Activated T-helper 2 cell treated with anti-CD3 and anti-CD28 coated beads, Interferon-gamma antibody, Interleukin-2, Interleukin-4, amounts not matched to agents 10 μg/mL and 5 μg/mL and 100 μg/mL, durations not matched to agents 14 hours and 24 hours and 36 hours (primary cell): Measurements from ENCODE around the gene AMBP. TPM values are rescaled to one million over a fixed set of nuclear protein-coding genes. Genes with fewer than 3 reads are reported as not detected.

Source experiments
- DNase-seq: peaks from one replicate; pipeline ENCODE4 v3.0.0; 2021; ENCODE audit warnings: low spot score
- H3K27ac Mint-ChIP-seq: one replicate; pipeline ENCODE4 v1.8.0; 2021; ENCODE audit warnings: mixed read lengths
- H3K27me3 Mint-ChIP-seq: one replicate; pipeline ENCODE4 v1.8.0; 2021; ENCODE audit warnings: low read depth, mixed read lengths
- H3K36me3 Mint-ChIP-seq: one replicate; pipeline ENCODE4 v1.8.0; 2021; ENCODE audit warnings: low read depth, mixed read lengths
- H3K4me1 Mint-ChIP-seq: one replicate; pipeline ENCODE4 v1.8.0; 2021; ENCODE audit warnings: low read depth, mixed read lengths
- H3K4me3 Mint-ChIP-seq: one replicate; pipeline ENCODE4 v1.8.0; 2021; ENCODE audit warnings: low read depth, mild to moderate bottlenecking, moderate library complexity, mixed read lengths
- H3K9me3 Mint-ChIP-seq: one replicate; pipeline ENCODE4 v1.8.0; 2021; ENCODE audit warnings: mixed read lengths
- intact Hi-C: fragments of 100-400 bp; cut with micrococcal nuclease; formaldehyde crosslinking; loops from one replicate; pipeline ENCODE4 v1.15.1; 2023
- total RNA-seq: library from RNA; stranded (reverse); gene quantifications from 2 replicates; pipeline ENCODE4 v1.2.3, GENCODE V29; 2022

Gene AMBP
- total RNA-seq, 1 donor from 2014 or later = not detected

DNA sequence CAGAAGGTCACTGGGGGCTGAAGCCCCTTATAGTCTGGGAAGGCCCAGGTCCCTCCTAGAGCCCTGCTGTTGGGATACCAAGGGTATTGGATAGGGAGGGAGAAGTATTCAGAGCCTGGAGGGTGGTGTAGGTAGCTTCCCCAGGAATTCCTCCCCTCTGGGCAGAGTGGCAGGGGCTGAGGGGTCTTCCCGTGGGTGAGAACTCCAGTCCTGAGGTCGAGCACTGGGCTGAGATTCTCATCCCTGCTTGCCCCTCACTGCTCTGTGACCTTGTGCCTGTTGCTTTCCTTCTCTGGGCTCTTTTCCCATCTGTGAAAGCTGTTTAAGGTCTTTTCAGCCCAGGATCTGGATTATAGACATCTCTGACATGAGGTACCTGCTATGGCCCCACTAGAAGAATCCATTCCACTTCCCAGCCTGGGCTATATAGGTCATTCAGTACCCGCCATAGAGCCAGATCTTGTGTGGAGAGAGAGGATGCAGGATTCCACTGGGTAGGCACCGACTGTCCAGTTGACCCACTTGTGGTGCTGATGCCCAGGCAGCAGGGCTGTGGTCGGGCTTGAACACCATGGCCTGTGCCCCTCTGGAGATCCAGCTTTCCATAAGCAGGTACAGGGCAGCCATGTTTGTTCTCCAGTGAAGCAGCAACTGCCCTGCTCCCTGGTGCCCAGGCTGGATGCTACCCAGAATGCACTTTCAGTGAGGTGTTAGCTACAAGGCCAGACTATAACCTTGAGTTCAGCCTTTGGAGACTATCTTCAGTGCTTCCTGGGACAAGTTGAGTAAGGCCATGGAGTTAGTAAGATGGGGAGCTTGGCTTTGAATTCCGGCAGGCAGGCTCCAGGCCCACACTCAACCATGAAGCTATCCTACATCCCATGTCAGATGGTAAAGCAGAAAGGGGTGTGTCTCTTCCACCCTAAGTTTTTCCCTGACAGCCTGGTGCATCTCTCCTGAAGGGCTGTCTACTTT is 60.1 kb downstream of the AMBP start:
- H3K36me3 Mint-ChIP-seq = no peaks in the 10 kb centered on the region
- H3K4me3 Mint-ChIP-seq = no peak overlapping the region
- intact Hi-C loops = no loop called here
- DNase-seq = peak; percentile 3
- H3K9me3 Mint-ChIP-seq = peaks cover 6% of the 10 kb centered on the region
- no peak overlapping the region for H3K27ac Mint-ChIP-seq
- peaks cover 4% of the 10 kb centered on the region for H3K27me3 Mint-ChIP-seq
- no peaks in the 10 kb centered on the region for H3K4me1 Mint-ChIP-seq

DNA sequence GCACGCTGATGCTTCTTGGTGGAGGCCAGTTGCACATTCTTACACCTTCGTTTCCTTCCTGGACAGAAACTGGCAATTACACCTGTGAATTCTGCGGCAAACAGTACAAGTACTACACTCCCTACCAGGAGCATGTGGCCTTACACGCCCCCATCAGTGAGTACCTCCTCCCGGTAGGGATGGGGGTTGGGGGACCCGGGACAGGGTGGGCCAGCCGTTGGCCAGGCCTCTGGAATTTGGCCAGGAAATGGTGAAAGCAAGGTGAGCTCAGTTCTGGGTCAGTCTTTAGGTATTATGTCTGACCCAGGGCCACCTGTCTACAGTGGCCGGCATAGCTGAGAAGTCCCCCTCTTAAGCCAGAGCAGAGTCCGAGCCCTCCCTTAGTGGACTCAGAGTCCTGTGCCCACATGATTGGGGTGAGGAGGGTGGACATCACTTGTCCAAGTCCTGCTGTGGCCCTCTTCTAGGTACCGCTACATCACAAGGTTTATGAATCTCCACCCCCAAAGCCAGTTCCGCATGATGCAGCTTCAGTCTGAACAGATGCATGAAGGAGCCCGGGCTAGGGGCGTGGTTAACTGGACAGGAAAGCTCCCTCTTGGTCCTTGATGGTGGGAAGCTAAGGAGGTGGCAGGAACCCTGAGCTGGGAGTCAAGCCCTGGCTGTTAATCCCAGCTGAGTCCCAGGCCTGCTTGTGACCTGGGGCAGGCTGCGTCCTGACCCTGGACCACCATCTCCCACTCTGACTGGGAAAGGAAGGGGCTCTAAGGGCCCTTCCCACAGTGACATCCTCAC is 61.3 kb downstream of the AMBP start:
- no peaks in the 10 kb centered on the region for H3K4me1 Mint-ChIP-seq
- no peak overlapping the region for H3K4me3 Mint-ChIP-seq
- intact Hi-C loops = no loop called here
- peaks cover 4% of the 10 kb centered on the region for H3K27me3 Mint-ChIP-seq
- H3K9me3 Mint-ChIP-seq = no peaks in the 10 kb centered on the region
- DNase-seq = peak; percentile 6
- H3K36me3 Mint-ChIP-seq = no peaks in the 10 kb centered on the region
- no peak overlapping the region for H3K27ac Mint-ChIP-seq

DNA sequence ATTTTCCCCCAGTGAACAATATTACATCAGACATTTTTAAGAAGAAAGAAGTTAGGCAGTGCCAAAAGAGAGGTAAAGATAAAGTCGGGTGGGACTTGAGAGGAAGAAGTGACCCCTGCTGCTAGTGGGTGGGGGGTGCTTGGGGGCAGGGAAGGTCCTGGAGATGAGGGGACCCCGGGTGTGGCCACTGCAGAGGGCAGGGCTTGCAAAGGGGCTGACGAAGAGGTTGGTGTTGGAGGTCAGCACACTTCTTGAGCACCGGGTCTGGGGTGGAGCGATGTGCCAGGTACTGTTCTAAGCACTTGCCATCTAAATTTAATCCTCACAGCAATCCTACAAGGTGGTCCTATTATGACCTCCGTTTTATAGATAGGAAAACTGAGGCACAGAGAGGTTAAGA is 62.0 kb downstream of the AMBP start:
- H3K4me3 Mint-ChIP-seq = no peak overlapping the region
- H3K27me3 Mint-ChIP-seq = peaks cover 4% of the 10 kb centered on the region
- intact Hi-C loops = no loop called here
- no peaks in the 10 kb centered on the region for H3K36me3 Mint-ChIP-seq
- no peaks in the 10 kb centered on the region for H3K9me3 Mint-ChIP-seq
- no peaks in the 10 kb centered on the region for H3K4me1 Mint-ChIP-seq
- H3K27ac Mint-ChIP-seq = no peak overlapping the region
- no peak for DNase-seq

DNA sequence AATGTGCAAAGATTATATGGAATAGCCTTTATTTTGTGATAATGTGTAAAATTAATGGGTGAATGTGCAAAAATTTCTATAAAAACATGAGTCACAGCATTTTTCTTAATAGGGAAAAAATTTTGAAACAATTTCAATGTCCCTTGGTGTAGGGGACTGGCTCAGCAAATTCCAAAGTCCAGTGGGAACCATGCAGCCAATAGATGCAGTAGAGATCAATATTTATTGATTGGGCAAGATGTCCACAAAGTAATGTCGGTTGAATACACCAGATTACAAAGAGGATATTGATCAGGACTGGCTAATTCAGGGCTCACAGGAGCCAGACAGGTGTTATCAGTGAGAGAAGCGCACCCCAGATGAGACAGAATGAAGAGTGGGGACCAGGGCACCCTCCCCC is 62.5 kb downstream of the AMBP start:
- no peak overlapping the region for H3K27ac Mint-ChIP-seq
- no peaks in the 10 kb centered on the region for H3K4me1 Mint-ChIP-seq
- intact Hi-C loops = no loop called here
- DNase-seq = no peak
- no peaks in the 10 kb centered on the region for H3K36me3 Mint-ChIP-seq
- H3K27me3 Mint-ChIP-seq = peaks cover 4% of the 10 kb centered on the region
- no peak overlapping the region for H3K4me3 Mint-ChIP-seq
- no peaks in the 10 kb centered on the region for H3K9me3 Mint-ChIP-seq

DNA sequence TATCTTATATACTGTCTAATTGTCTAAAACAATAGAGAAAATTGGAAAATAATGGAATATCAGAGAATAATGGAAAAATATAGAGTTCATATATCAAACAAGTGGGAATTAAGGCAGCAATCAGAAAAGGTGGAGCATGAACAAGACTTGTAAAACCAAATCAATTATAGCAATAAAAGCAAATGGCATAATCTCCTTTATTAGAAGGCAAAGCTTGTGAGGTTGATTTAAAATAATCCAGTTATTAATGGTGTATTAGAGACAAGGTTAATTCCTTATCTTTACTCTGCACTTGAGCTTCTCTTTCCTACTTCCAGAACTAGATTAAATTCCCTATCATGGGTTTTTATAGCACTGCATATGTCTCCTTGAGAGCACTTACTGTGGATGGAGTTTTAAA is 64.1 kb downstream of the AMBP start:
- Mint-ChIP-seq H3K27me3 (no peaks in the 10 kb centered on the region), H3K4me1 (no peaks in the 10 kb centered on the region), H3K36me3 (no peaks in the 10 kb centered on the region), H3K9me3 (no peaks in the 10 kb centered on the region), H3K27ac (no peak overlapping the region), H3K4me3 (no peak overlapping the region)
- no peak for DNase-seq
- intact Hi-C loops = no loop called here

DNA sequence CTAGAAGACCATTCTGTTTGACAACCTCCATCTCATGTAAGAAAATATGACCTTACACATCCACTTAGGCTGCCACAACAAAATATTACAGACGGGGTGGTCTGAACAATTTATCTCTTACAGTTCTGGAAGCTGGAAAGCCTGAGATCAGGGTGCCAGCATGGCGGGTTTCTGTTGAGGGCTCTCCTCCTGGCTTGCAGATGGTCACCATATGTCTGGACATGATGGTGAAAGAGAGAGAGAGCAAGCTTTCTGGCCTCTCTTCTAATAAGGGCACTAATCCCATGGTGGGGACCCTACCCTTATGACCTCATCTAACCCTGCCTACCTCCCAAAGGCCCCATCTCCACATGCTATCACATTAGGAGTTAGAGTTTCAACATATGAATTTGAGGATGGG is 66.0 kb downstream of the AMBP start:
- H3K9me3 Mint-ChIP-seq = no peaks in the 10 kb centered on the region
- H3K4me1 Mint-ChIP-seq = no peaks in the 10 kb centered on the region
- no peak overlapping the region for H3K4me3 Mint-ChIP-seq
- H3K27ac Mint-ChIP-seq = no peak overlapping the region
- no peaks in the 10 kb centered on the region for H3K36me3 Mint-ChIP-seq
- no peak for DNase-seq
- intact Hi-C loops = no loop called here
- no peaks in the 10 kb centered on the region for H3K27me3 Mint-ChIP-seq

DNA sequence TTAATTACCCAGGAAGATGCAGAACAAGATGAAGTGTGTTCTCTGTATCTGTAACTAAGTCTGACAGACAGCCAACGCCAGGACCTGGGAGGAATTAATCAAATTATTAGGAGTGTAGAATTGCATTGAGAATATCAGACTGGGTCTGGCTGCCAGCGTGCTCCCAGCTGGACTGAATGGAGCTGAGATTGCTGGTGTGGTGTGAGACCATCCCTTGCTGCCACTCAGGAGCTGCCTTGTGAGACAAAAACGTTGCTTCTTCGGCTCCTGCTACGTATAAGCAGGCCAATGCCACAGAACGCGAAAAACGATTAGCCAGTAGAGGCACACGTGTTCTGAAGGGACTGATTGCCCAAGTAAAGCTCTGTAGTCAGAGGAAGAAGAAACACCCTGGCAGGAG is 66.8 kb downstream of the AMBP start:
- Mint-ChIP-seq H3K4me1 (no peaks in the 10 kb centered on the region), H3K27ac (no peak overlapping the region), H3K27me3 (no peaks in the 10 kb centered on the region), H3K36me3 (no peaks in the 10 kb centered on the region), H3K4me3 (no peak overlapping the region), H3K9me3 (no peaks in the 10 kb centered on the region)
- intact Hi-C loops = no loop called here
- no peak for DNase-seq

Other genes starting within 250 kb of the AMBP start
- 0.25 TPM in 2 replicates for gene ZNF618, start 202.0 kb downstream of the AMBP start, total RNA-seq
- gene KIF12, start 21.0 kb upstream of the AMBP start, total RNA-seq = not detected in 2 replicates
- 3.7 and 4.1 TPM in 2 replicates for gene COL27A1, start 77.2 kb upstream of the AMBP start, total RNA-seq
- not detected in 2 replicates for gene ORM1, start 244.8 kb upstream of the AMBP start, total RNA-seq